ENCODE results near the gene LYZL4.

GRCh38 chr3:42371776-42372175 lies 38.6 kb downstream of the LYZL4 start:
- TF ChIP-seq POLR2A (IDR thresholded peaks at IDR 0.05) (no peak), CTCF (IDR thresholded peaks at IDR 0.05) (no peak), EP300 (IDR thresholded peaks at IDR 0.05) (no peak)

All from tibial nerve (tissue), 4 donors.